H1 (cell line): Measurements from ENCODE around the gene ARL14. TPM values are rescaled to one million over a fixed set of nuclear protein-coding genes. Genes with fewer than 3 reads are reported as not detected.

ENCODE experiments used
- PHF8 ChIP-seq: fragments of 200-600 bp; sonication (generic); conservative IDR thresholded peaks from 2 replicates; pipeline ENCODE4 v1.7.1; 2012; ENCODE audit warnings: low read depth, mild to moderate bottlenecking, inconsistent platforms, low read length, moderate library complexity
- RXRA ChIP-seq: IDR thresholded peaks from 2 replicates; pipeline ENCODE4 v1.6.1; 2011; ENCODE audit warnings: low read depth, mild to moderate bottlenecking, low read length, moderate library complexity; ENCODE audit not compliant: insufficient read depth
- SAP30 ChIP-seq: fragments of 300-600 bp; sonication (generic); IDR thresholded peaks from 2 replicates; pipeline ENCODE4 v1.7.1; 2012; ENCODE audit warnings: low read length, moderate library complexity, mild to moderate bottlenecking, inconsistent platforms; ENCODE audit not compliant: insufficient read depth, insufficient replicate concordance
- polyA plus RNA-seq, 7 experiments: library from polyadenylated mRNA; depleted of rRNA in 3 of 7; stranded (reverse) in 5 of 7; unstranded in 2 of 7; fragments of >200 nt in 5 of 7; fragments of 200-250 nt in 2 of 7; gene quantifications; 1 replicate in 5 of 7; 2 replicates in 1 of 7; 4 replicates in 1 of 7; pipeline versions ENCODE4 v1.2.1 to v1.2.3, GENCODE V29; 2011 to 2013; ENCODE audit warnings: missing spikeins in 2 of 7, mixed read lengths in 2 of 7
- total RNA-seq: library from RNA; stranded (reverse); fragmentation: NEBNext Ultra II Directional; extraction: Animal tissue kit (Norgen Biotek cat#: 25700); gene quantifications from 2 replicates; pipeline ENCODE4 v1.2.1, GENCODE V29; 2021

The ARL14 gene
- total and polyA plus RNA-seq, 2 of the 8 experiments (the other 6 are each of a cell fraction or from before 2014, with no cell fraction given), result not detected

- TF ChIP-seq RXRA, result no peak
- TF ChIP-seq PHF8, result no peak
- no peak for TF ChIP-seq SAP30
- TF ChIP-seq, all 59 proteins: peak for 0
Observed at GRCh38 chr3:160693191-160693590, 16.2 kb downstream of the ARL14 start (continued).
